K562 (cell line): ENCODE measurements around the gene ASIC1. TPM values are rescaled to one million over a fixed set of nuclear protein-coding genes. Genes with fewer than 3 reads are reported as not detected.

ENCODE experiments used
- ATAC-seq: fragments of 200-7000 bp; cut with Tn5 transposase; 3 replicates; pipeline ENCODE4 v1.9.1; 2020; ENCODE audit warnings: moderate library complexity
- BruUV-seq: library from RNA; stranded (reverse); fragments of 400-500 nt; replicated peaks from 2 replicates; lab custom pipeline; 2021; lab: Mats Ljungman, UMichigan
- CTCF ChIA-PET: fragments of 300-600 bp; formaldehyde crosslinking; extraction: SDS; loops from one replicate; lab custom pipeline; 2021; ENCODE audit warnings: low intra/inter-chr PET ratio; lab: Yijun Ruan, JAX
- POLR2A ChIA-PET: fragments of 300-600, 350-650 bp; sonication (Branson Sonifier 250); formaldehyde crosslinking; extraction: SDS; loops from one replicate; lab custom pipeline; 2021; ENCODE audit warnings: antibody characterized with exemption, inconsistent platforms; lab: Yijun Ruan, JAX
- DNase-seq, 4 experiments: peaks; one replicate each; pipeline versions ENCODE4 v3.0.0 to v3.0.0-alpha.2; 2011 to 2018; ENCODE audit warnings: low spot score in 3 of 4, mixed read lengths in 3 of 4; ENCODE audit errors: extremely low read depth in 1 of 4
- FAIRE-seq: peaks from 2 replicates; lab custom pipeline; 2011; peaks lifted over from hg19 to GRCh38; lab: Jason Lieb, UNC
- H2AFZ ChIP-seq: 2 replicates; pipeline ENCODE4 v1.6.0; 2011; ENCODE audit warnings: low read depth, low read length, control low read depth, inconsistent platforms
- H3K27ac ChIP-seq: fragments of 200-600 bp; 3 replicates; pipeline ENCODE4 v1.8.0; 2011; ENCODE audit warnings: low read depth, mild to moderate bottlenecking, control low read depth, inconsistent platforms, low read length, moderate library complexity, mixed read lengths; ENCODE audit errors: extremely low read depth
- H3K27me3 ChIP-seq, 2 experiments: fragments of 300-600 bp in 1 of 2; 2 replicates in 1 of 2; 3 replicates in 1 of 2; pipeline versions ENCODE4 v1.6.0 to v1.8.0; 2011; ENCODE audit warnings: inconsistent platforms in 2 of 2, low read length in 2 of 2, mild to moderate bottlenecking in 1 of 2, mixed read lengths in 1 of 2, moderate library complexity in 1 of 2; ENCODE audit not compliant: control insufficient read depth in 2 of 2, insufficient read depth in 2 of 2
- H3K36me3 ChIP-seq: fragments of 300-600 bp; 3 replicates; pipeline ENCODE4 v1.8.0; 2011; ENCODE audit warnings: mild to moderate bottlenecking, low read length, inconsistent platforms; ENCODE audit not compliant: control insufficient read depth, insufficient read depth
- H3K4me1 ChIP-seq, 2 experiments: fragments of 200-600 bp in 1 of 2; replicated peaks in 1 of 2; 2 replicates in 1 of 2; 3 replicates in 1 of 2; pipeline versions ENCODE4 v1.5.1 to v1.8.0; 2011; ENCODE audit warnings: inconsistent platforms in 2 of 2, low read length in 2 of 2, mild to moderate bottlenecking in 1 of 2, mixed read lengths in 1 of 2, moderate library complexity in 1 of 2; ENCODE audit not compliant: control insufficient read depth in 2 of 2, insufficient read depth in 2 of 2
- H3K4me2 ChIP-seq: 2 replicates; pipeline ENCODE4 v1.6.1; 2011; ENCODE audit warnings: low read length, control low read depth, inconsistent platforms, mixed read lengths; ENCODE audit not compliant: insufficient read depth
- H3K4me3 ChIP-seq: fragments of 200-600 bp; sonication (generic), shearing (Covaris generic); 2 replicates; pipeline ENCODE4 v1.5.1; 2016; ENCODE audit warnings: control low read depth, inconsistent platforms
- H3K79me2 ChIP-seq: fragments of 200-600 bp; 3 replicates; pipeline ENCODE4 v1.8.0; 2011; ENCODE audit warnings: low read length, inconsistent platforms; ENCODE audit not compliant: control insufficient read depth, insufficient read depth
- H3K9ac ChIP-seq, 2 experiments: 2 replicates each; pipeline versions ENCODE4 v1.6.0 to v1.6.1; 2011; ENCODE audit warnings: low read depth in 2 of 2, low read length in 2 of 2, control low read depth in 1 of 2, inconsistent platforms in 1 of 2, mild to moderate bottlenecking in 1 of 2, mixed read lengths in 1 of 2; ENCODE audit not compliant: insufficient read depth in 1 of 2
- H3K9me1 ChIP-seq: one replicate; pipeline ENCODE4 v1.6.0; 2011; ENCODE audit warnings: inconsistent platforms, mild to moderate bottlenecking, low read length, moderate library complexity; ENCODE audit not compliant: control insufficient read depth, insufficient read depth
- H3K9me3 ChIP-seq: replicated peaks from 2 replicates; pipeline ENCODE4 v1.5.1; 2011; ENCODE audit warnings: low read depth, low read length, inconsistent platforms; ENCODE audit not compliant: control insufficient read depth, insufficient read depth
- H4K20me1 ChIP-seq: replicated peaks from 2 replicates; pipeline ENCODE4 v1.6.1; 2011; ENCODE audit warnings: low read length, inconsistent platforms, mixed read lengths; ENCODE audit not compliant: control insufficient read depth, insufficient read depth
- ARID1B ChIP-seq: fragments of 450-650 bp; IDR thresholded peaks from 2 replicates; pipeline ENCODE4 v1.6.1; 2016; ENCODE audit warnings: antibody characterized with exemption, mild to moderate bottlenecking, inconsistent platforms
- CBFA2T3 ChIP-seq: fragments of 450-650 bp; IDR thresholded peaks from 2 replicates; pipeline ENCODE4 v1.6.1; 2017
- HMGN3 ChIP-seq: IDR thresholded peaks from 2 replicates; pipeline ENCODE4 v1.6.1; 2011; ENCODE audit warnings: borderline replicate concordance, low read depth, mild to moderate bottlenecking, mixed read lengths, low read length; ENCODE audit not compliant: insufficient read length; ENCODE audit errors: extremely low read depth
- KDM1A ChIP-seq, 2 experiments: fragments of 450-650 bp; IDR thresholded peaks; 2 replicates each; pipeline ENCODE4 v1.6.1; 2016; ENCODE audit warnings: mild to moderate bottlenecking in 2 of 2
- MAZ ChIP-seq, 2 experiments: fragments of 450-650 bp in 1 of 2; sonication (generic) in 1 of 2; formaldehyde crosslinking; IDR thresholded peaks in 1 of 2; conservative IDR thresholded peaks in 1 of 2; 2 replicates each; pipeline versions ENCODE4 v1.4.0 to v1.5.0; 2020; ENCODE audit warnings: mild to moderate bottlenecking in 1 of 2, missing genetic modification reagents in 1 of 2
- MEIS2 ChIP-seq: fragments of 450-650 bp; IDR thresholded peaks from 2 replicates; pipeline ENCODE4 v1.6.1; 2014; ENCODE audit warnings: mild to moderate bottlenecking; ENCODE audit not compliant: partially characterized antibody
- MTA1 ChIP-seq: fragments of 450-650 bp; IDR thresholded peaks from 2 replicates; pipeline ENCODE4 v1.6.1; 2017; ENCODE audit warnings: borderline replicate concordance
- OTX1 ChIP-seq: fragments of 450-650 bp; formaldehyde crosslinking; IDR thresholded peaks from 2 replicates; pipeline ENCODE4 v1.4.0; 2022; ENCODE audit warnings: mild to moderate bottlenecking
- PML ChIP-seq: IDR thresholded peaks from 2 replicates; pipeline ENCODE4 v1.6.1; 2012; ENCODE audit warnings: low read length, inconsistent platforms
- RAD21 ChIP-seq, 2 experiments: fragments of 250-450 bp in 1 of 2; fragments of 450-650 bp in 1 of 2; sonication (Bioruptor Pico) in 1 of 2; formaldehyde crosslinking in 1 of 2; IDR thresholded peaks in 1 of 2; conservative IDR thresholded peaks in 1 of 2; 2 replicates each; pipeline versions ENCODE4 v1.4.0 to v1.8.0; 2020 to 2022; ENCODE audit warnings: mild to moderate bottlenecking in 2 of 2, moderate library complexity in 1 of 2
- SMARCE1 ChIP-seq: fragments of 450-650 bp; IDR thresholded peaks from 2 replicates; pipeline ENCODE4 v1.7.1; 2016; ENCODE audit warnings: mild to moderate bottlenecking
- THRAP3 ChIP-seq: fragments of 450-650 bp; IDR thresholded peaks from 2 replicates; pipeline ENCODE4 v1.6.1; 2016; ENCODE audit warnings: mild to moderate bottlenecking, inconsistent platforms, borderline replicate concordance
- VEZF1 ChIP-seq: fragments of 200-800 bp; sonication (Bioruptor generic); IDR thresholded peaks from 2 replicates; pipeline ENCODE4 v1.6.1; 2017; ENCODE audit warnings: missing genetic modification characterization, missing compliant biosample characterization
- ZBED1 ChIP-seq: IDR thresholded peaks from 2 replicates; pipeline ENCODE4 v1.6.1; 2014
- ZFP91 ChIP-seq: sonication (generic); formaldehyde crosslinking; IDR thresholded peaks from 2 replicates; pipeline ENCODE4 v1.8.0; 2022; ENCODE audit warnings: mild to moderate bottlenecking, missing genetic modification reagents
- ZNF217 ChIP-seq: sonication (generic); formaldehyde crosslinking; IDR thresholded peaks from 2 replicates; pipeline ENCODE4 v1.8.0; 2022; ENCODE audit warnings: mild to moderate bottlenecking, missing genetic modification reagents
- ZNF780A ChIP-seq: fragments of 250-450 bp; sonication (Bioruptor Pico); IDR thresholded peaks from 2 replicates; pipeline ENCODE4 v1.5.0; 2021; ENCODE audit warnings: mild to moderate bottlenecking
- WGBS: fragments of 100-300 bp; shearing (Covaris generic); methylation state at CpG from one replicate; pipeline ENCODE4 v1.1.6; 2016; ENCODE audit warnings: low coverage, mixed read lengths; ENCODE audit not compliant: insufficient coverage; ENCODE audit errors: missing lambda C conversion rate; 5-methylcytosine and 5-hydroxymethylcytosine counted together
- in situ Hi-C: fragments of 300-500 bp; cut with MboI; formaldehyde crosslinking; loops from 4 replicates; pipeline ENCODE4 v1.15.0; 2018; ENCODE audit warnings: inconsistent platforms, mixed read lengths
- intact Hi-C: fragments of 100-400 bp; cut with micrococcal nuclease; formaldehyde crosslinking; loops from 2 replicates; pipeline ENCODE4 v1.14.2; 2022
- polyA plus RNA-seq, 8 experiments: library from polyadenylated mRNA; depleted of rRNA in 4 of 8; stranded (reverse) in 5 of 8; unstranded in 3 of 8; fragments of >200 nt; fragmentation: Nextera tagmentation in 2 of 8; fragmentation: Illumina TruSeq in 1 of 8; extraction: Ambion mirVana in 2 of 8; extraction: Trizol in 1 of 8; gene quantifications; 2 replicates each; pipeline versions ENCODE4 v1.2.1 to v1.2.3, GENCODE V29; 2011 to 2014; ENCODE audit warnings: inconsistent platforms in 1 of 8, missing spikeins in 1 of 8
- total RNA-seq, 7 experiments: library from RNA; depleted of rRNA in 6 of 7; stranded (reverse); fragments of >200 nt in 6 of 7; fragmentation: Illumina TruSeq in 2 of 7; extraction: Trizol in 2 of 7; gene quantifications; 2 replicates each; pipeline versions ENCODE4 v1.2.1 to v1.2.3, GENCODE V29; 2011 to 2021; ENCODE audit warnings: low replicate concordance in 1 of 7
- TF ChIP-seq, protein P1 (sequence below): fragments of 450-650 bp; formaldehyde crosslinking; IDR thresholded peaks from 2 replicates; pipeline ENCODE4 v1.4.0; 2022; ENCODE audit warnings: mild to moderate bottlenecking, moderate library complexity
- TF ChIP-seq, protein P2 (sequence below): fragments of 450-650 bp; IDR thresholded peaks from 2 replicates; pipeline ENCODE4 v1.6.1; 2016

The ASIC1 gene
- total and polyA plus RNA-seq, 9 of the 15 experiments (the other 6 are each of a cell fraction or from before 2014, with no cell fraction given), result 0.01 to 1.7 (median 0.45) TPM

DNA sequence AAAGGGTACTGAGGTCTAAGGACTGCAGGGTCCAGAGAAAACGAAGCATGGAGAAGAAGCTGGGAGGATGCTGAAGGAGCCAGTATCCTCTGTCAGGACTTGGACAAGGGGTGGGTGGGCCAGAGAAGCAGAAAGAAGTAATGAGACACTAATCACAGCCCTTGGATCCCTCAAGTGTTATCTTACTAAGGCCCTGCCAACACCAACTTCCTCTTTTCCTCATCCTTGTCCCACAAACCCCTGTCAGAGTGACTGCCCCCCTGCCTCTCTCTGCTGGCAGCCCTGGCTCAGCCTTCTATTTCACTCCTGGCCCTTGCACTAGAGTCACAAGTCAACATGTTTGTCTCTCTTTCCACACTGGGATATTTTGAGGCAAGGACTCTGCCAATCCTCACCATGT lies 3.8 kb upstream of the ASIC1 start:
- 0% methylated on average over 1 of the region's 1 CpG for WGBS
- H3K4me2 ChIP-seq, result no peak overlapping the region
- H3K9me3 ChIP-seq, result no peaks in the 10 kb centered on the region
- no peak overlapping the region for H3K27ac ChIP-seq
- no peaks in the 10 kb centered on the region for H3K79me2 ChIP-seq
- no peak overlapping the region for H2AFZ ChIP-seq
- H3K9me1 ChIP-seq, result no peaks in the 10 kb centered on the region
- ATAC-seq, result no peak
- H3K27me3 ChIP-seq, result peaks cover 14 to 38% of the 10 kb centered on the region in 2 experiments; a peak in 4 of 5 replicates
- intact Hi-C loops (loop anchor here (5.0 kb wide), 1 partner anchor 186 kb away; no protein-coding TSS in a partner anchor), in situ Hi-C loops (no loop called here)
- peaks cover 28 to 50% of the 10 kb centered on the region in 2 experiments for H3K4me1 ChIP-seq
- no peak overlapping the region for H3K9ac ChIP-seq
- H3K36me3 ChIP-seq, result no peaks in the 10 kb centered on the region
- FAIRE-seq, result no peak
- CTCF ChIA-PET, result interaction anchor here (0.8 kb wide), 1 partner anchor 86 kb away, joined by 3 read pairs; no protein-coding TSS in a partner anchor
- no TSS peak for BruUV-seq
- POLR2A ChIA-PET, result interaction anchor here (1.4 kb wide), 1 partner anchor 37 kb away, joined by 3 read pairs; no protein-coding TSS in a partner anchor
- peak in 1 of 4 experiments; percentile 45 for DNase-seq
- H4K20me1 ChIP-seq, result peaks cover 30% of the 10 kb centered on the region
- H3K4me3 ChIP-seq, result no peak overlapping the region
- TF ChIP-seq ZNF217 (CRISPR knock-in tag) (no peak), OTX1 (CRISPR knock-in tag) (no peak), SMARCE1 (peak; percentile 68; the same call in 1 of the 2 replicates), ZBED1 (no peak), MTA1 (peak; percentile 49; the same call in 1 of the 2 replicates), THRAP3 (no peak), ZFP91 (CRISPR knock-in tag) (no peak), MEIS2 (peak; percentile 17), VEZF1 (CRISPR knock-in tag) (peak; percentile 86), RAD21 (CRISPR knock-in tag; conservative IDR thresholded peaks at IDR 0.05 in 1 of 2, IDR thresholded peaks at IDR 0.05 in 1 of 2) (0 out of 4 replicates have a peak, but pooled peaks of 1 of the 2 experiments have one; percentile 17), MAZ (CRISPR knock-in tag; conservative IDR thresholded peaks at IDR 0.05 in 1 of 2, IDR thresholded peaks at IDR 0.05 in 1 of 2) (peak in 1 of 2 experiments; percentile 37; a peak in 1 of 4 replicates), CBFA2T3 (peak; percentile 29; the same call in 1 of the 2 replicates), HMGN3 (peak; percentile 24), PML (0 out of 2 replicates have a peak, but pooled peaks have one; percentile 34), ARID1B (peak; percentile 41; the same call in 1 of the 2 replicates), ZNF780A (no peak), KDM1A (IDR thresholded peaks at IDR 0.05) (peak in 1 of 2 experiments; percentile 37; a peak in 1 of 4 replicates)
- TF ChIP-seq, protein P1, sequence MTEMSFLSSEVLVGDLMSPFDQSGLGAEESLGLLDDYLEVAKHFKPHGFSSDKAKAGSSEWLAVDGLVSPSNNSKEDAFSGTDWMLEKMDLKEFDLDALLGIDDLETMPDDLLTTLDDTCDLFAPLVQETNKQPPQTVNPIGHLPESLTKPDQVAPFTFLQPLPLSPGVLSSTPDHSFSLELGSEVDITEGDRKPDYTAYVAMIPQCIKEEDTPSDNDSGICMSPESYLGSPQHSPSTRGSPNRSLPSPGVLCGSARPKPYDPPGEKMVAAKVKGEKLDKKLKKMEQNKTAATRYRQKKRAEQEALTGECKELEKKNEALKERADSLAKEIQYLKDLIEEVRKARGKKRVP (CRISPR knock-in tag), result no peak
- TF ChIP-seq, protein P2, sequence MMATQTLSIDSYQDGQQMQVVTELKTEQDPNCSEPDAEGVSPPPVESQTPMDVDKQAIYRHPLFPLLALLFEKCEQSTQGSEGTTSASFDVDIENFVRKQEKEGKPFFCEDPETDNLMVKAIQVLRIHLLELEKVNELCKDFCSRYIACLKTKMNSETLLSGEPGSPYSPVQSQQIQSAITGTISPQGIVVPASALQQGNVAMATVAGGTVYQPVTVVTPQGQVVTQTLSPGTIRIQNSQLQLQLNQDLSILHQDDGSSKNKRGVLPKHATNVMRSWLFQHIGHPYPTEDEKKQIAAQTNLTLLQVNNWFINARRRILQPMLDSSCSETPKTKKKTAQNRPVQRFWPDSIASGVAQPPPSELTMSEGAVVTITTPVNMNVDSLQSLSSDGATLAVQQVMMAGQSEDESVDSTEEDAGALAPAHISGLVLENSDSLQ, result peak; percentile 71; the same call in 1 of the 2 replicates
